ENCODE data around the gene ACTA2.
A peak's percentile ranks its signal among the peaks of the same experiment; 100 is the strongest.

The ACTA2 gene

GRCh38 chr10:88987840-88988239 is 35.3 kb upstream of the ACTA2 start:
- H3K9me3 ChIP-seq: no peaks in the 10 kb centered on the region
- no peaks in the 10 kb centered on the region for H3K36me3 ChIP-seq (replicated peaks)
- DNase-seq (ENCODE audit: low spot score in 2 of 2): no peak
- H3K4me3 ChIP-seq: no peak overlapping the region
- in situ Hi-C loops (cut with MboI; ENCODE audit: low sequenced_read_pairs): no loop called here
- no peaks in the 10 kb centered on the region for H3K27me3 ChIP-seq (ENCODE audit: low read depth)
- H3K4me1 ChIP-seq: peaks cover 4% of the 10 kb centered on the region; the same call in 1 of the 2 replicates

- in situ Hi-C loops (cut with MboI; ENCODE audit: low sequenced_read_pairs): no loop called here
- no peaks in the 10 kb centered on the region for H3K36me3 ChIP-seq (replicated peaks)
- no peak overlapping the region for H3K4me3 ChIP-seq
- H3K27me3 ChIP-seq (ENCODE audit: low read depth): no peaks in the 10 kb centered on the region
- H3K9me3 ChIP-seq: no peaks in the 10 kb centered on the region
- DNase-seq (ENCODE audit: low spot score in 2 of 2): no peak
- peaks cover 4% of the 10 kb centered on the region; the same call in 1 of the 2 replicates for H3K4me1 ChIP-seq
Measured at GRCh38 chr10:88987243-88987725, 34.7 kb upstream of the ACTA2 start.

- in situ Hi-C loops (cut with MboI; ENCODE audit: low sequenced_read_pairs): no loop called here
- no peaks in the 10 kb centered on the region for H3K36me3 ChIP-seq (replicated peaks)
- no peaks in the 10 kb centered on the region for H3K4me1 ChIP-seq
- no peaks in the 10 kb centered on the region for H3K9me3 ChIP-seq
- H3K4me3 ChIP-seq: no peak overlapping the region
- peak in 1 of 2 experiments; percentile 44 for DNase-seq (ENCODE audit: low spot score in 2 of 2)
- H3K27me3 ChIP-seq (ENCODE audit: low read depth): no peaks in the 10 kb centered on the region
Measured at GRCh38 chr10:88986549-88987242, 34.1 kb upstream of the ACTA2 start.

- no peak for DNase-seq (ENCODE audit: low spot score in 2 of 2)
- in situ Hi-C loops (cut with MboI; ENCODE audit: low sequenced_read_pairs): no loop called here
Measured at GRCh38 chr10:88984525-88984924, 32.0 kb upstream of the ACTA2 start.

GRCh38 chr10:88983939-88984338 is 31.4 kb upstream of the ACTA2 start:
- H3K4me1 ChIP-seq: no peaks in the 10 kb centered on the region
- no peak for DNase-seq (ENCODE audit: low spot score in 2 of 2)
- no peaks in the 10 kb centered on the region for H3K9me3 ChIP-seq
- no peak overlapping the region for H3K4me3 ChIP-seq
- H3K27me3 ChIP-seq (ENCODE audit: low read depth): no peaks in the 10 kb centered on the region
- H3K36me3 ChIP-seq (replicated peaks): no peaks in the 10 kb centered on the region
- in situ Hi-C loops (cut with MboI; ENCODE audit: low sequenced_read_pairs): no loop called here

More at GRCh38 chr10:88984525-88984924, 32.0 kb upstream of the ACTA2 start:
- Histone ChIP-seq H3K36me3 (replicated peaks) (no peaks in the 10 kb centered on the region), H3K27me3 (ENCODE audit: low read depth) (no peaks in the 10 kb centered on the region), H3K9me3 (no peaks in the 10 kb centered on the region), H3K4me3 (no peak overlapping the region), H3K4me1 (no peaks in the 10 kb centered on the region)

GRCh38 chr10:88983206-88983605 is 30.6 kb upstream of the ACTA2 start:
- Histone ChIP-seq H3K36me3 (replicated peaks) (no peaks in the 10 kb centered on the region), H3K27me3 (ENCODE audit: low read depth) (no peaks in the 10 kb centered on the region), H3K9me3 (no peaks in the 10 kb centered on the region), H3K4me3 (no peak overlapping the region), H3K4me1 (no peaks in the 10 kb centered on the region)
- in situ Hi-C loops (cut with MboI; ENCODE audit: low sequenced_read_pairs): no loop called here
- no peak for DNase-seq (ENCODE audit: low spot score in 2 of 2)

- in situ Hi-C loops (cut with MboI; ENCODE audit: low sequenced_read_pairs): no loop called here
- H3K9me3 ChIP-seq: no peaks in the 10 kb centered on the region
- H3K4me1 ChIP-seq: no peaks in the 10 kb centered on the region
- H3K27me3 ChIP-seq (ENCODE audit: low read depth): no peaks in the 10 kb centered on the region
- no peak for DNase-seq (ENCODE audit: low spot score in 2 of 2)
- no peaks in the 10 kb centered on the region for H3K36me3 ChIP-seq (replicated peaks)
- no peak overlapping the region for H3K4me3 ChIP-seq
Measured at GRCh38 chr10:88982366-88982765, 29.8 kb upstream of the ACTA2 start.

GRCh38 chr10:88981435-88981834 is 28.9 kb upstream of the ACTA2 start:
- Histone ChIP-seq H3K4me1 (no peaks in the 10 kb centered on the region), H3K27me3 (ENCODE audit: low read depth) (no peaks in the 10 kb centered on the region), H3K9me3 (no peaks in the 10 kb centered on the region), H3K36me3 (replicated peaks) (no peaks in the 10 kb centered on the region), H3K4me3 (no peak overlapping the region)
- in situ Hi-C loops (cut with MboI; ENCODE audit: low sequenced_read_pairs): no loop called here
- no peak for DNase-seq (ENCODE audit: low spot score in 2 of 2)

GRCh38 chr10:88980800-88981199 is 28.2 kb upstream of the ACTA2 start:
- no peak for DNase-seq (ENCODE audit: low spot score in 2 of 2)
- in situ Hi-C loops (cut with MboI; ENCODE audit: low sequenced_read_pairs): no loop called here
- no peak overlapping the region for H3K4me3 ChIP-seq

GRCh38 chr10:88980247-88980646 is 27.7 kb upstream of the ACTA2 start:
- Histone ChIP-seq H3K9me3 (no peaks in the 10 kb centered on the region), H3K4me3 (no peak overlapping the region), H3K4me1 (no peaks in the 10 kb centered on the region), H3K27me3 (ENCODE audit: low read depth) (no peaks in the 10 kb centered on the region), H3K36me3 (replicated peaks) (no peaks in the 10 kb centered on the region)
- in situ Hi-C loops (cut with MboI; ENCODE audit: low sequenced_read_pairs): no loop called here
- no peak for DNase-seq (ENCODE audit: low spot score in 2 of 2)

More at GRCh38 chr10:88980800-88981199, 28.2 kb upstream of the ACTA2 start:
- Histone ChIP-seq H3K36me3 (replicated peaks) (no peaks in the 10 kb centered on the region), H3K9me3 (no peaks in the 10 kb centered on the region), H3K27me3 (ENCODE audit: low read depth) (no peaks in the 10 kb centered on the region), H3K4me1 (no peaks in the 10 kb centered on the region)

- no peaks in the 10 kb centered on the region for H3K36me3 ChIP-seq (replicated peaks)
- no peaks in the 10 kb centered on the region for H3K9me3 ChIP-seq
- H3K4me3 ChIP-seq: no peak overlapping the region
- H3K4me1 ChIP-seq: no peaks in the 10 kb centered on the region
- in situ Hi-C loops (cut with MboI; ENCODE audit: low sequenced_read_pairs): no loop called here
- DNase-seq (ENCODE audit: low spot score in 2 of 2): no peak
- no peaks in the 10 kb centered on the region for H3K27me3 ChIP-seq (ENCODE audit: low read depth)
Measured at GRCh38 chr10:88979603-88980002, 27.0 kb upstream of the ACTA2 start.

- in situ Hi-C loops (cut with MboI; ENCODE audit: low sequenced_read_pairs): no loop called here
- no peaks in the 10 kb centered on the region for H3K9me3 ChIP-seq
- no peak for DNase-seq (ENCODE audit: low spot score in 2 of 2)
- H3K4me3 ChIP-seq: no peak overlapping the region
- H3K4me1 ChIP-seq: no peaks in the 10 kb centered on the region
- H3K36me3 ChIP-seq (replicated peaks): no peaks in the 10 kb centered on the region
- H3K27me3 ChIP-seq (ENCODE audit: low read depth): no peaks in the 10 kb centered on the region
Measured at GRCh38 chr10:88979153-88979562, 26.6 kb upstream of the ACTA2 start.

- Histone ChIP-seq H3K27me3 (ENCODE audit: low read depth) (no peaks in the 10 kb centered on the region), H3K4me3 (no peak overlapping the region), H3K4me1 (no peaks in the 10 kb centered on the region), H3K9me3 (no peaks in the 10 kb centered on the region), H3K36me3 (replicated peaks) (no peaks in the 10 kb centered on the region)
- DNase-seq (ENCODE audit: low spot score in 2 of 2): no peak
- in situ Hi-C loops (cut with MboI; ENCODE audit: low sequenced_read_pairs): no loop called here
Measured at GRCh38 chr10:88978463-88978862, 25.9 kb upstream of the ACTA2 start.

- Histone ChIP-seq H3K4me3 (peak overlapping the region; percentile 24), H3K27me3 (ENCODE audit: low read depth) (no peaks in the 10 kb centered on the region), H3K9me3 (no peaks in the 10 kb centered on the region), H3K4me1 (no peaks in the 10 kb centered on the region), H3K36me3 (replicated peaks) (no peaks in the 10 kb centered on the region)
- DNase-seq (ENCODE audit: low spot score in 2 of 2): no peak
- in situ Hi-C loops (cut with MboI; ENCODE audit: low sequenced_read_pairs): no loop called here
Measured at GRCh38 chr10:88975377-88975720, 22.8 kb upstream of the ACTA2 start.

Data from HAP-1 (cell line).